HEK293T (cell line): ENCODE results near the gene NINL.

Experiments
- BHLHE40 ChIP-seq: fragments of 450-650 bp; IDR thresholded peaks from 2 replicates; pipeline ENCODE4 v1.6.1; 2016; ENCODE audit warnings: mild to moderate bottlenecking, moderate library complexity, borderline replicate concordance
- SUZ12 ChIP-seq: fragments of 450-650 bp; IDR thresholded peaks from 2 replicates; pipeline ENCODE4 v1.6.1; 2016; ENCODE audit warnings: mild to moderate bottlenecking
- TARDBP ChIP-seq: fragments of 450-650 bp; IDR thresholded peaks from 2 replicates; pipeline ENCODE4 v1.6.1; 2016
- TF ChIP-seq, protein P1 (sequence below): fragments of 450-650 bp; IDR thresholded peaks from 2 replicates; pipeline ENCODE4 v1.6.1; 2016

DNA sequence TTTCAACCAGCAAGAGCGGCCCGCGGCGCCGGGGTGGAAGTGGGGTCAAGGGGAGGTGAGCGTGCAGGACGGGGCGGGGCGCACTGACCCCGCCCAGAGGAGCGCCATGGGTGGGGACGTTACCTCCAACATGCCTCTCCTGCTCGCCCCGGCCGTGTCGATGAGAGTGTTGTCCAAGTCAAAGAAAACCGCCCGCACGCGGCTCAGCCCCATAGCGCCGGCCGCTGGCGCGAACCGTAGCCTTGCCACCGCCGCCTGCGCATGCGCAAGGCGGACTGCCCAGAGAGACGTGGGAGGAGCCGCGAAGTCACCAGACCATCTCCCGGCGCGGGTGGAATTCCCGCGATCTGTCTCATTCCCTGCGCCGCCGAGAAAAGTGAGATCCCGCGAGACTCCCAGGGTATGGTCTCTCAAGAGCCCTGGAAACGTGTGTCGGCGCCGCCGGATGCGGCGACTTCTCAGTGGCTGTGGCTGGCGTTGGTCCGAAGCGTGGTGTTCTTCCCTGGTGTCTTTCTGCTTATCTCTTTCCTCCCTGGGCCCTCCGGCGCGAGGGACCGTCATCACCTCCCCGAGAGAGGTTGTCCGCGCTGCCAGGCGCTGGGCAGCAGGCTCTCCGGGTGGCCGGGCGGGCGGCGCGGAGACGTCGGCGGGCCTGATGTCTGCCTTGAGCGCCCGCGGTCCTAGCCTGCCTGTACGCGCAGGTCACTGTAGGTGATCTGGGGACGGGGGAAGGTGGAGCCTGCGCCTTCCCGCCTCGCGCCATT is 38.6 kb upstream of the NINL start, which contains the start of gene NANP:
- TF ChIP-seq TARDBP (no peak), SUZ12 (no peak), BHLHE40 (no peak)
- TF ChIP-seq, protein P1, sequence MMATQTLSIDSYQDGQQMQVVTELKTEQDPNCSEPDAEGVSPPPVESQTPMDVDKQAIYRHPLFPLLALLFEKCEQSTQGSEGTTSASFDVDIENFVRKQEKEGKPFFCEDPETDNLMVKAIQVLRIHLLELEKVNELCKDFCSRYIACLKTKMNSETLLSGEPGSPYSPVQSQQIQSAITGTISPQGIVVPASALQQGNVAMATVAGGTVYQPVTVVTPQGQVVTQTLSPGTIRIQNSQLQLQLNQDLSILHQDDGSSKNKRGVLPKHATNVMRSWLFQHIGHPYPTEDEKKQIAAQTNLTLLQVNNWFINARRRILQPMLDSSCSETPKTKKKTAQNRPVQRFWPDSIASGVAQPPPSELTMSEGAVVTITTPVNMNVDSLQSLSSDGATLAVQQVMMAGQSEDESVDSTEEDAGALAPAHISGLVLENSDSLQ = no peak
